Cortex of kidney (tissue), 1 donor: ENCODE data around the gene MAP2K3.
"Not testable (repeated sequence)": the region's sequence is repeated elsewhere in the genome, so short reads cannot be mapped to it uniquely, and the experiment has no call there.

Experiments
- DNase-seq: peaks from one replicate; lab custom pipeline; 2025; lab: John Stamatoyannopoulos, UW

The MAP2K3 gene

GRCh38 chr17:21310061-21310765 lies 25.7 kb downstream of the MAP2K3 start:
- not testable (repeated sequence) for DNase-seq

- DNase-seq: not testable (repeated sequence)
Observed at GRCh38 chr17:21310766-21311602, 26.5 kb downstream of the MAP2K3 start.

- DNase-seq: no peak
Observed at GRCh38 chr17:21313320-21313719, 28.8 kb downstream of the MAP2K3 start.

- DNase-seq: not testable (repeated sequence)
Observed at GRCh38 chr17:21313761-21314160, 29.2 kb downstream of the MAP2K3 start.

- not testable (repeated sequence) for DNase-seq
Observed at GRCh38 chr17:21314261-21314664, 29.8 kb downstream of the MAP2K3 start.

GRCh38 chr17:21314701-21315111 lies 30.2 kb downstream of the MAP2K3 start:
- DNase-seq: not testable (repeated sequence)

GRCh38 chr17:21315246-21316000 lies 30.9 kb downstream of the MAP2K3 start:
- not testable (repeated sequence) for DNase-seq

- not testable (repeated sequence) for DNase-seq
Observed at GRCh38 chr17:21316212-21316886, 31.8 kb downstream of the MAP2K3 start.

GRCh38 chr17:21316887-21317500 lies 32.5 kb downstream of the MAP2K3 start:
- DNase-seq: not testable (repeated sequence)

- not testable (repeated sequence) for DNase-seq
Observed at GRCh38 chr17:21317821-21318220, 33.3 kb downstream of the MAP2K3 start.

GRCh38 chr17:21318439-21318838 lies 33.9 kb downstream of the MAP2K3 start:
- no peak for DNase-seq

GRCh38 chr17:21318856-21319255 lies 34.3 kb downstream of the MAP2K3 start:
- not testable (repeated sequence) for DNase-seq

GRCh38 chr17:21319256-21319655 lies 34.7 kb downstream of the MAP2K3 start:
- not testable (repeated sequence) for DNase-seq

GRCh38 chr17:21319686-21320375 lies 35.3 kb downstream of the MAP2K3 start:
- DNase-seq: not testable (repeated sequence)

GRCh38 chr17:21320430-21320829 lies 35.9 kb downstream of the MAP2K3 start:
- DNase-seq: not testable (repeated sequence)

GRCh38 chr17:21321061-21321460 lies 36.5 kb downstream of the MAP2K3 start:
- DNase-seq: not testable (repeated sequence)

GRCh38 chr17:21321744-21322191 lies 37.3 kb downstream of the MAP2K3 start:
- not testable (repeated sequence) for DNase-seq

- not testable (repeated sequence) for DNase-seq
Observed at GRCh38 chr17:21323257-21324111, 39.0 kb downstream of the MAP2K3 start.

- DNase-seq: not testable (repeated sequence)
Observed at GRCh38 chr17:21324741-21325140, 40.2 kb downstream of the MAP2K3 start.
